ENCODE measurements around the gene ZNF583. TPM values are rescaled to one million over a fixed set of nuclear protein-coding genes. Genes with fewer than 3 reads are reported as not detected.

ZNF583 gene
- total and polyA plus RNA-seq, 2 of the 8 experiments (the other 6 are each of a cell fraction or from before 2014, with no cell fraction given) = 0.48 to 2.8 TPM

DNA sequence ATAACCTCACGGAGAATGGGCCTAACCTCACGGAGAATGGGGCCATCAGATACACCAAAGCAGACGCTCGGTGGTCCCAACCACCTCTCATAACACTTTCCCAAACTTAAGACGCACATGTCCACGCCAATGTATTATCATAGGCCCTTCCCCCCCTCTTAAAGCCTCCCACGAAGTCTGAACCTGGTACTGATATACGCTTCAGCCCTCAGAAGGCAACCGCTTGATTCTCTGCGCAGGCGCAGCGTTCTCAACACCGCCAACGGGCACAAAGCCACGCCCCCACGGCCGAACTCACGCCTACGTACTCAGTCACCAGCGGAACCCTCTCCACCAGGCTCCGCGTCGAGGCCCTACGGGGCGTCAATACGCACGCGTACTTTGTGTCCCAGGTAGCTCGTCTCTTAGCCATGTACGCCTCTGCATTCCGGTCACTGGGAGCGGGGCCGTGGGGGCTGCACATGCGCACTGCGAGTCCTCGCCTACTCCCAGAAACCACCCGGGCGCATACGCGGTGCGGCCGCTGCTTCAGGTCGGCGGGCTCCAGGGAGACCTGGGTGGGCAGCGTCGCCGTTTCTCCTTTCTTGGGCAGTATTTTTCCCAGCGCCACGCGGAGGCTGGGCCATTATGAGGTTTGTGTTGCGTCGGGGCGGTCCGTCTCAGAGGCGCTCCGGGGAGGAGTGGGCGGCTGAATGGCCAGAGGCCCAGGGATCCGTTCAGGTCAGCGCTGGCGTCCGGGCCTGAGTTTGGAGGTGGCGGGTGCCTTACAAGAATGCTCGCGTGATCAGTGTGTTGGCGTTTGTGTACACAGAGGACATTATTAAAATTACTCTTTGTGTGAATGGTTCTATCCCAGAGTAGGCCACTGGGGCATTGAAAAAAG lies 36.1 kb upstream of the ZNF583 start (continued):
- TF ChIP-seq MAFK (IDR thresholded peaks at IDR 0.05; ENCODE audit: low read depth, low read length) (no peak), YY1 (IDR thresholded peaks at IDR 0.05; ENCODE audit: low read depth, low read length) (0 out of 2 replicates have a peak, but pooled peaks have one; percentile 20), TEAD4 (IDR thresholded peaks at IDR 0.05; ENCODE audit: low read depth, low read length) (peak; percentile 72), NANOG (IDR thresholded peaks at IDR 0.05; ENCODE audit: insufficient read depth, low read depth, low read length, poor library complexity, severe bottlenecking) (peak; percentile 2), BRCA1 (IDR thresholded peaks at IDR 0.05; ENCODE audit: low read depth, low read length) (no peak), RAD21 (IDR thresholded peaks at IDR 0.05 in 1 of 2, conservative IDR thresholded peaks at IDR 0.05 in 1 of 2; ENCODE audit: low read depth in 2 of 2, low read length in 2 of 2) (no peak), POLR2AphosphoS5 (IDR thresholded peaks at IDR 0.05; ENCODE audit: low read depth, low read length) (peak; percentile 82), SAP30 (IDR thresholded peaks at IDR 0.05; ENCODE audit: insufficient read depth, insufficient replicate concordance, low read length) (no peak)
- TF ChIP-seq, protein P1, sequence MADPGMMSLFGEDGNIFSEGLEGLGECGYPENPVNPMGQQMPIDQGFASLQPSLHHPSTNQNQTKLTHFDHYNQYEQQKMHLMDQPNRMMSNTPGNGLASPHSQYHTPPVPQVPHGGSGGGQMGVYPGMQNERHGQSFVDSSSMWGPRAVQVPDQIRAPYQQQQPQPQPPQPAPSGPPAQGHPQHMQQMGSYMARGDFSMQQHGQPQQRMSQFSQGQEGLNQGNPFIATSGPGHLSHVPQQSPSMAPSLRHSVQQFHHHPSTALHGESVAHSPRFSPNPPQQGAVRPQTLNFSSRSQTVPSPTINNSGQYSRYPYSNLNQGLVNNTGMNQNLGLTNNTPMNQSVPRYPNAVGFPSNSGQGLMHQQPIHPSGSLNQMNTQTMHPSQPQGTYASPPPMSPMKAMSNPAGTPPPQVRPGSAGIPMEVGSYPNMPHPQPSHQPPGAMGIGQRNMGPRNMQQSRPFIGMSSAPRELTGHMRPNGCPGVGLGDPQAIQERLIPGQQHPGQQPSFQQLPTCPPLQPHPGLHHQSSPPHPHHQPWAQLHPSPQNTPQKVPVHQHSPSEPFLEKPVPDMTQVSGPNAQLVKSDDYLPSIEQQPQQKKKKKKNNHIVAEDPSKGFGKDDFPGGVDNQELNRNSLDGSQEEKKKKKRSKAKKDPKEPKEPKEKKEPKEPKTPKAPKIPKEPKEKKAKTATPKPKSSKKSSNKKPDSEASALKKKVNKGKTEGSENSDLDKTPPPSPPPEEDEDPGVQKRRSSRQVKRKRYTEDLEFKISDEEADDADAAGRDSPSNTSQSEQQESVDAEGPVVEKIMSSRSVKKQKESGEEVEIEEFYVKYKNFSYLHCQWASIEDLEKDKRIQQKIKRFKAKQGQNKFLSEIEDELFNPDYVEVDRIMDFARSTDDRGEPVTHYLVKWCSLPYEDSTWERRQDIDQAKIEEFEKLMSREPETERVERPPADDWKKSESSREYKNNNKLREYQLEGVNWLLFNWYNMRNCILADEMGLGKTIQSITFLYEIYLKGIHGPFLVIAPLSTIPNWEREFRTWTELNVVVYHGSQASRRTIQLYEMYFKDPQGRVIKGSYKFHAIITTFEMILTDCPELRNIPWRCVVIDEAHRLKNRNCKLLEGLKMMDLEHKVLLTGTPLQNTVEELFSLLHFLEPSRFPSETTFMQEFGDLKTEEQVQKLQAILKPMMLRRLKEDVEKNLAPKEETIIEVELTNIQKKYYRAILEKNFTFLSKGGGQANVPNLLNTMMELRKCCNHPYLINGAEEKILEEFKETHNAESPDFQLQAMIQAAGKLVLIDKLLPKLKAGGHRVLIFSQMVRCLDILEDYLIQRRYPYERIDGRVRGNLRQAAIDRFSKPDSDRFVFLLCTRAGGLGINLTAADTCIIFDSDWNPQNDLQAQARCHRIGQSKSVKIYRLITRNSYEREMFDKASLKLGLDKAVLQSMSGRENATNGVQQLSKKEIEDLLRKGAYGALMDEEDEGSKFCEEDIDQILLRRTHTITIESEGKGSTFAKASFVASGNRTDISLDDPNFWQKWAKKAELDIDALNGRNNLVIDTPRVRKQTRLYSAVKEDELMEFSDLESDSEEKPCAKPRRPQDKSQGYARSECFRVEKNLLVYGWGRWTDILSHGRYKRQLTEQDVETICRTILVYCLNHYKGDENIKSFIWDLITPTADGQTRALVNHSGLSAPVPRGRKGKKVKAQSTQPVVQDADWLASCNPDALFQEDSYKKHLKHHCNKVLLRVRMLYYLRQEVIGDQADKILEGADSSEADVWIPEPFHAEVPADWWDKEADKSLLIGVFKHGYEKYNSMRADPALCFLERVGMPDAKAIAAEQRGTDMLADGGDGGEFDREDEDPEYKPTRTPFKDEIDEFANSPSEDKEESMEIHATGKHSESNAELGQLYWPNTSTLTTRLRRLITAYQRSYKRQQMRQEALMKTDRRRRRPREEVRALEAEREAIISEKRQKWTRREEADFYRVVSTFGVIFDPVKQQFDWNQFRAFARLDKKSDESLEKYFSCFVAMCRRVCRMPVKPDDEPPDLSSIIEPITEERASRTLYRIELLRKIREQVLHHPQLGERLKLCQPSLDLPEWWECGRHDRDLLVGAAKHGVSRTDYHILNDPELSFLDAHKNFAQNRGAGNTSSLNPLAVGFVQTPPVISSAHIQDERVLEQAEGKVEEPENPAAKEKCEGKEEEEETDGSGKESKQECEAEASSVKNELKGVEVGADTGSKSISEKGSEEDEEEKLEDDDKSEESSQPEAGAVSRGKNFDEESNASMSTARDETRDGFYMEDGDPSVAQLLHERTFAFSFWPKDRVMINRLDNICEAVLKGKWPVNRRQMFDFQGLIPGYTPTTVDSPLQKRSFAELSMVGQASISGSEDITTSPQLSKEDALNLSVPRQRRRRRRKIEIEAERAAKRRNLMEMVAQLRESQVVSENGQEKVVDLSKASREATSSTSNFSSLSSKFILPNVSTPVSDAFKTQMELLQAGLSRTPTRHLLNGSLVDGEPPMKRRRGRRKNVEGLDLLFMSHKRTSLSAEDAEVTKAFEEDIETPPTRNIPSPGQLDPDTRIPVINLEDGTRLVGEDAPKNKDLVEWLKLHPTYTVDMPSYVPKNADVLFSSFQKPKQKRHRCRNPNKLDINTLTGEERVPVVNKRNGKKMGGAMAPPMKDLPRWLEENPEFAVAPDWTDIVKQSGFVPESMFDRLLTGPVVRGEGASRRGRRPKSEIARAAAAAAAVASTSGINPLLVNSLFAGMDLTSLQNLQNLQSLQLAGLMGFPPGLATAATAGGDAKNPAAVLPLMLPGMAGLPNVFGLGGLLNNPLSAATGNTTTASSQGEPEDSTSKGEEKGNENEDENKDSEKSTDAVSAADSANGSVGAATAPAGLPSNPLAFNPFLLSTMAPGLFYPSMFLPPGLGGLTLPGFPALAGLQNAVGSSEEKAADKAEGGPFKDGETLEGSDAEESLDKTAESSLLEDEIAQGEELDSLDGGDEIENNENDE (IDR thresholded peaks at IDR 0.05; ENCODE audit: insufficient replicate concordance, low read length) = no peak

Measured in H1 (cell line).